Stimulated activated CD4-positive, alpha-beta T cell treated with anti-CD3 and anti-CD28 coated beads, Interleukin-4, amount 100 ng/mL, for 1 hour (primary cell): Measurements from ENCODE around the gene CECR2.

Experiments
- DNase-seq: peaks from one replicate; pipeline ENCODE4 v3.0.0-alpha.2; 2020

Gene CECR2

GRCh38 chr22:17471886-17472535, 102.8 kb downstream of the CECR2 start:
- DNase-seq, result no peak

- no peak for DNase-seq
Measured at GRCh38 chr22:17472932-17473331, 103.7 kb downstream of the CECR2 start.

- DNase-seq, result no peak
Measured at GRCh38 chr22:17475318-17476230, 106.3 kb downstream of the CECR2 start.

- DNase-seq, result no peak
Measured at GRCh38 chr22:17476838-17477237, 107.6 kb downstream of the CECR2 start.

GRCh38 chr22:17477391-17477833, 108.2 kb downstream of the CECR2 start:
- no peak for DNase-seq

GRCh38 chr22:17479135-17479534, 109.9 kb downstream of the CECR2 start:
- no peak for DNase-seq

GRCh38 chr22:17481424-17481823, 112.2 kb downstream of the CECR2 start:
- DNase-seq, result no peak

- DNase-seq, result no peak
Measured at GRCh38 chr22:17483688-17484372, 114.6 kb downstream of the CECR2 start.

- no peak for DNase-seq
Measured at GRCh38 chr22:17484608-17485007, 115.3 kb downstream of the CECR2 start.

- no peak for DNase-seq
Measured at GRCh38 chr22:17486313-17486712, 117.1 kb downstream of the CECR2 start.

- no peak for DNase-seq
Measured at GRCh38 chr22:17486719-17487118, 117.5 kb downstream of the CECR2 start.

GRCh38 chr22:17489101-17489500, 119.8 kb downstream of the CECR2 start:
- DNase-seq, result no peak

GRCh38 chr22:17491090-17491640, 121.9 kb downstream of the CECR2 start:
- DNase-seq, result no peak

- DNase-seq, result no peak
Measured at GRCh38 chr22:17492247-17492646, 123.0 kb downstream of the CECR2 start.

- no peak for DNase-seq
Measured at GRCh38 chr22:17493419-17493981, 124.2 kb downstream of the CECR2 start.

GRCh38 chr22:17496841-17497240, 127.6 kb downstream of the CECR2 start:
- no peak for DNase-seq

GRCh38 chr22:17501679-17502285, 132.5 kb downstream of the CECR2 start:
- DNase-seq, result no peak

GRCh38 chr22:17508110-17508509, 138.8 kb downstream of the CECR2 start:
- no peak for DNase-seq

- DNase-seq, result no peak
Measured at GRCh38 chr22:17512960-17513359, 143.7 kb downstream of the CECR2 start.

GRCh38 chr22:17513612-17514011, 144.4 kb downstream of the CECR2 start:
- no peak for DNase-seq

GRCh38 chr22:17514084-17514483, 144.8 kb downstream of the CECR2 start:
- no peak for DNase-seq

GRCh38 chr22:17518406-17518805, 149.1 kb downstream of the CECR2 start:
- DNase-seq, result no peak
